Fibroblast of lung (primary cell): ENCODE measurements around the gene LRRC8A. TPM values are rescaled to one million over a fixed set of nuclear protein-coding genes. Genes with fewer than 3 reads are reported as not detected.

Source experiments
- DNase-seq, 2 donors: peaks; one replicate each; pipeline versions ENCODE4 v3.0.0 to v3.0.0-alpha.2; 2010; ENCODE audit warnings: low read depth in 2 of 2
- H2AFZ ChIP-seq: 2 replicates; pipeline ENCODE4 v1.5.1; 2012; ENCODE audit warnings: low read length, control low read depth, inconsistent platforms
- H3K27ac ChIP-seq: 2 replicates; pipeline ENCODE4 v1.5.1; 2011; ENCODE audit warnings: low read length, control low read depth; ENCODE audit not compliant: insufficient read depth
- H3K27me3 ChIP-seq: 2 replicates; pipeline ENCODE4 v1.5.1; 2011; ENCODE audit warnings: mild to moderate bottlenecking, low read length; ENCODE audit not compliant: control insufficient read depth, insufficient read depth
- H3K36me3 ChIP-seq: 2 replicates; pipeline ENCODE4 v1.5.1; 2011; ENCODE audit warnings: low read length; ENCODE audit not compliant: control insufficient read depth, insufficient read depth
- H3K4me1 ChIP-seq: 2 replicates; pipeline ENCODE4 v1.5.1; 2011; ENCODE audit warnings: low read length; ENCODE audit not compliant: control insufficient read depth, insufficient read depth; ENCODE audit errors: extremely low read depth
- H3K4me2 ChIP-seq: 2 replicates; pipeline ENCODE4 v1.5.1; 2011; ENCODE audit warnings: low read length, control low read depth; ENCODE audit not compliant: insufficient read depth; ENCODE audit errors: extremely low read depth
- H3K4me3 ChIP-seq, 4 experiments: fragments of 200-600 bp in 1 of 4; sonication (generic) in 1 of 4; replicated peaks in 1 of 4; 2 replicates each; pipeline ENCODE4 v1.5.1; 2011 to 2016; ENCODE audit warnings: low read length in 4 of 4, low read depth in 3 of 4, mild to moderate bottlenecking in 3 of 4, control low read depth in 2 of 4, inconsistent platforms in 1 of 4, mixed read lengths in 1 of 4; ENCODE audit not compliant: insufficient read depth in 1 of 4; ENCODE audit errors: control extremely low read depth in 1 of 4
- H3K79me2 ChIP-seq: 2 replicates; pipeline ENCODE4 v1.5.1; 2012; ENCODE audit warnings: mild to moderate bottlenecking, low read length, inconsistent platforms; ENCODE audit not compliant: control insufficient read depth, insufficient read depth
- H3K9ac ChIP-seq: 2 replicates; pipeline ENCODE4 v1.5.1; 2011; ENCODE audit warnings: mild to moderate bottlenecking, low read length, control low read depth; ENCODE audit not compliant: insufficient read depth
- H3K9me3 ChIP-seq: 2 replicates; pipeline ENCODE4 v1.5.1; 2012; ENCODE audit warnings: low read depth, low read length; ENCODE audit not compliant: control insufficient read depth, insufficient read depth
- H4K20me1 ChIP-seq: 2 replicates; pipeline ENCODE4 v1.5.1; 2011; ENCODE audit warnings: low read length; ENCODE audit not compliant: control insufficient read depth, insufficient read depth; ENCODE audit errors: extremely low read depth
- EZH2 ChIP-seq: IDR thresholded peaks from 2 replicates; pipeline ENCODE4 v1.5.1; 2012; ENCODE audit warnings: low read length, control low read depth, mild to moderate bottlenecking; ENCODE audit errors: missing control alignments
- polyA plus RNA-seq, 2 donors: library from polyadenylated mRNA; depleted of rRNA in 1 of 2; stranded (reverse) in 1 of 2; unstranded in 1 of 2; fragments of >200 nt; gene quantifications; 2 replicates each; pipeline ENCODE4 v1.2.1, GENCODE V29; 2011 to 2012; ENCODE audit warnings: missing spikeins in 1 of 2
- total RNA-seq: library from RNA; depleted of rRNA; stranded (reverse); fragments of >200 nt; gene quantifications from 2 replicates; pipeline ENCODE4 v1.2.1, GENCODE V29; 2014
- TF ChIP-seq, protein P1 (sequence below), 2 donors: IDR thresholded peaks in 1 of 2; conservative IDR thresholded peaks in 1 of 2; 1 replicate in 1 of 2; 2 replicates in 1 of 2; pipeline ENCODE4 v1.5.1; 2011 to 2012; ENCODE audit warnings: low read length in 2 of 2, control low read depth in 1 of 2, inconsistent platforms in 1 of 2, low read depth in 1 of 2, mild to moderate bottlenecking in 1 of 2

Gene LRRC8A
- total and polyA plus RNA-seq, 2 donors (not counting 1 experiment from before 2014, with no cell fraction given) = 26.1 to 35.4 TPM

DNA sequence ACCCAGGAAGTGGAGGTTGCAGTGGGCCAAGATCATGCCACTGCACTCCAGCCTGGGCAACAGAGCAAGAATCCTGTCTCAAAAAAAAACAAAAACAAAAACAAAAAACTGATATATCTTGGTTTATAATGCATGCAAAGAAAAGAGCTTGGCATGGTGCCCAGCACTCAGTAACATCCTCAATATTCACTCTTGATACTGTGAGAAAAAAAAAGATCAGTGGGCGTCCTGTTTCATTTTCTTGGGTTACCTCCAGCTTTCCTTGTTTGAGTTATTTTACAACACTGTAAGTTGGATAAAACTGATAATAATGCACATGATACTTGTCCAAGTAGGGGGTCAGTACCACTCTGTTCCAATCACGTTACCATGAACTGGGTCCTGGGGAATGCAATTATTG lies 46.7 kb downstream of the LRRC8A start:
- Histone ChIP-seq H2AFZ (no peak overlapping the region), H3K4me2 (no peak overlapping the region), H4K20me1 (no peaks in the 10 kb centered on the region), H3K9me3 (no peaks in the 10 kb centered on the region), H3K27me3 (no peaks in the 10 kb centered on the region), H3K9ac (no peak overlapping the region), H3K36me3 (no peaks in the 10 kb centered on the region), H3K4me1 (no peaks in the 10 kb centered on the region), H3K79me2 (no peaks in the 10 kb centered on the region), H3K4me3 (no peak overlapping the region), H3K27ac (no peak overlapping the region)
- no peak for DNase-seq
- TF ChIP-seq, protein P1, sequence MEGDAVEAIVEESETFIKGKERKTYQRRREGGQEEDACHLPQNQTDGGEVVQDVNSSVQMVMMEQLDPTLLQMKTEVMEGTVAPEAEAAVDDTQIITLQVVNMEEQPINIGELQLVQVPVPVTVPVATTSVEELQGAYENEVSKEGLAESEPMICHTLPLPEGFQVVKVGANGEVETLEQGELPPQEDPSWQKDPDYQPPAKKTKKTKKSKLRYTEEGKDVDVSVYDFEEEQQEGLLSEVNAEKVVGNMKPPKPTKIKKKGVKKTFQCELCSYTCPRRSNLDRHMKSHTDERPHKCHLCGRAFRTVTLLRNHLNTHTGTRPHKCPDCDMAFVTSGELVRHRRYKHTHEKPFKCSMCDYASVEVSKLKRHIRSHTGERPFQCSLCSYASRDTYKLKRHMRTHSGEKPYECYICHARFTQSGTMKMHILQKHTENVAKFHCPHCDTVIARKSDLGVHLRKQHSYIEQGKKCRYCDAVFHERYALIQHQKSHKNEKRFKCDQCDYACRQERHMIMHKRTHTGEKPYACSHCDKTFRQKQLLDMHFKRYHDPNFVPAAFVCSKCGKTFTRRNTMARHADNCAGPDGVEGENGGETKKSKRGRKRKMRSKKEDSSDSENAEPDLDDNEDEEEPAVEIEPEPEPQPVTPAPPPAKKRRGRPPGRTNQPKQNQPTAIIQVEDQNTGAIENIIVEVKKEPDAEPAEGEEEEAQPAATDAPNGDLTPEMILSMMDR (conservative IDR thresholded peaks at IDR 0.05 in 1 of 2, IDR thresholded peaks at IDR 0.05 in 1 of 2; ENCODE audit: low read depth in 1 of 2, low read length in 2 of 2) = no peak
- TF ChIP-seq EZH2 = no peak

DNA sequence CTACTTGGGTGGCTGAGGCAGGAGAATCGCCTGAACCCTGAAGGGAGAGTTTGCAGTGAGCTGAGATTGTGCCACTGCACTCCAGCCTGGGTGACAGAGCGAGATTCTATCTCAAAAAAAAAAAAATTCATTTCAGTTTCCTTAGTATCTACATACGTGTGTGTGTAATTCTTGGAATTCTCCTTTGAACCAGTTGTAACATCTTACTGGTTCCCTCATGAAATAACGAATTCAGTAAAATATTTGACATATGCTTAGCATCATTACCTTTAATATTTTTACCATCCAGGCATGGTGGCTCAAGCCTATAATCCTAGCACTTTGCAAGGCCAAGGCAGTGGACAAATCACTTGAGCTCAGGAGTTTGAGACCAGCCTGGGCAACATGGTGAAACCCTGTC lies 47.6 kb downstream of the LRRC8A start:
- H3K36me3 ChIP-seq = no peaks in the 10 kb centered on the region
- no peak for TF ChIP-seq EZH2
- TF ChIP-seq, protein P1 (conservative IDR thresholded peaks at IDR 0.05 in 1 of 2, IDR thresholded peaks at IDR 0.05 in 1 of 2; ENCODE audit: low read depth in 1 of 2, low read length in 2 of 2) = no peak
- H3K4me1 ChIP-seq = no peaks in the 10 kb centered on the region
- no peak overlapping the region for H3K9ac ChIP-seq
- H3K79me2 ChIP-seq = no peaks in the 10 kb centered on the region
- H2AFZ ChIP-seq = no peak overlapping the region
- no peaks in the 10 kb centered on the region for H4K20me1 ChIP-seq
- no peaks in the 10 kb centered on the region for H3K27me3 ChIP-seq
- no peak for DNase-seq
- no peak overlapping the region for H3K27ac ChIP-seq
- no peaks in the 10 kb centered on the region for H3K9me3 ChIP-seq
- no peak overlapping the region for H3K4me2 ChIP-seq
- H3K4me3 ChIP-seq = no peak overlapping the region

GRCh38 chr9:128933731-128934130 lies 51.8 kb downstream of the LRRC8A start:
- Histone ChIP-seq H2AFZ (no peak overlapping the region), H3K79me2 (no peaks in the 10 kb centered on the region), H3K27ac (no peak overlapping the region), H4K20me1 (no peaks in the 10 kb centered on the region), H3K9ac (no peak overlapping the region), H3K27me3 (no peaks in the 10 kb centered on the region), H3K4me2 (no peak overlapping the region), H3K36me3 (no peaks in the 10 kb centered on the region), H3K4me3 (no peak overlapping the region), H3K4me1 (no peaks in the 10 kb centered on the region), H3K9me3 (no peaks in the 10 kb centered on the region)
- TF ChIP-seq, protein P1 (conservative IDR thresholded peaks at IDR 0.05 in 1 of 2, IDR thresholded peaks at IDR 0.05 in 1 of 2; ENCODE audit: low read depth in 1 of 2, low read length in 2 of 2) = no peak
- no peak for TF ChIP-seq EZH2
- DNase-seq = no peak
